GOT3 (cell line): ENCODE measurements around the gene CDS2.

ENCODE experiments used
- DNase-seq: peaks from one replicate; lab custom pipeline; 2025; ENCODE audit warnings: mixed read lengths; lab: John Stamatoyannopoulos, UW

CDS2 gene

GRCh38 chr20:5153612-5154542 lies 27.1 kb downstream of the CDS2 start:
- no peak for DNase-seq

- no peak for DNase-seq
These were observed 27.7 kb downstream of the CDS2 start for GRCh38 chr20:5154543-5154925.

GRCh38 chr20:5155404-5155803 lies 28.6 kb downstream of the CDS2 start:
- DNase-seq: no peak

- no peak for DNase-seq
These were observed 30.1 kb downstream of the CDS2 start for GRCh38 chr20:5156675-5157448.

- no peak for DNase-seq
These were observed 33.1 kb downstream of the CDS2 start for GRCh38 chr20:5159928-5160327.

- no peak for DNase-seq
These were observed 34.1 kb downstream of the CDS2 start for GRCh38 chr20:5160882-5161281.

GRCh38 chr20:5161536-5162164 lies 34.8 kb downstream of the CDS2 start:
- no peak for DNase-seq

- DNase-seq: no peak
These were observed 38.1 kb downstream of the CDS2 start for GRCh38 chr20:5164645-5165625.

- no peak for DNase-seq
These were observed 42.0 kb downstream of the CDS2 start for GRCh38 chr20:5168651-5169396.

GRCh38 chr20:5170341-5170740 lies 43.5 kb downstream of the CDS2 start:
- DNase-seq: no peak

- no peak for DNase-seq
These were observed 44.4 kb downstream of the CDS2 start for GRCh38 chr20:5171064-5171789.

- no peak for DNase-seq
These were observed 45.0 kb downstream of the CDS2 start for GRCh38 chr20:5171790-5172164.

GRCh38 chr20:5172167-5172601 lies 45.4 kb downstream of the CDS2 start:
- no peak for DNase-seq

- DNase-seq: no peak
These were observed 46.2 kb downstream of the CDS2 start for GRCh38 chr20:5172903-5173463.

GRCh38 chr20:5173751-5174150 lies 46.9 kb downstream of the CDS2 start:
- no peak for DNase-seq

- no peak for DNase-seq
These were observed 50.3 kb downstream of the CDS2 start for GRCh38 chr20:5177071-5177470.

GRCh38 chr20:5178046-5178445 lies 51.2 kb downstream of the CDS2 start:
- no peak for DNase-seq

- no peak for DNase-seq
These were observed 53.6 kb downstream of the CDS2 start for GRCh38 chr20:5180421-5180820.

- no peak for DNase-seq
These were observed 54.1 kb downstream of the CDS2 start for GRCh38 chr20:5180933-5181332.

- DNase-seq: no peak
These were observed 54.7 kb downstream of the CDS2 start for GRCh38 chr20:5181492-5181891.
